CD4-positive, alpha-beta T cell treated with Interleukin-4 for 1 hour (primary cell): ENCODE measurements around the gene OSBPL3.

Experiments used
- DNase-seq, 2 donors: peaks; one replicate each; pipeline ENCODE4 v3.0.0-alpha.2; 2020 to 2022

The OSBPL3 gene

GRCh38 chr7:24784277-24784676 lies 195.7 kb downstream of the OSBPL3 start:
- DNase-seq: no peak

- no peak for DNase-seq
Measured at GRCh38 chr7:24783698-24784097, 196.3 kb downstream of the OSBPL3 start.

- DNase-seq: peak in 1 of 2 donors; percentile 43
Measured at GRCh38 chr7:24781106-24781505, 198.9 kb downstream of the OSBPL3 start.

- DNase-seq: no peak
Measured at GRCh38 chr7:24779283-24779655, 200.7 kb downstream of the OSBPL3 start.

GRCh38 chr7:24778543-24779282 lies 201.3 kb downstream of the OSBPL3 start:
- DNase-seq: peak in 1 of 2 donors; percentile 54

- no peak for DNase-seq
Measured at GRCh38 chr7:24777806-24778205, 202.2 kb downstream of the OSBPL3 start.

GRCh38 chr7:24773646-24774045 lies 206.3 kb downstream of the OSBPL3 start:
- DNase-seq: no peak

- no peak for DNase-seq
Measured at GRCh38 chr7:24769851-24770250, 210.1 kb downstream of the OSBPL3 start.

GRCh38 chr7:24769014-24769830 lies 210.8 kb downstream of the OSBPL3 start:
- DNase-seq: no peak

GRCh38 chr7:24767878-24768569 lies 212.0 kb downstream of the OSBPL3 start:
- no peak for DNase-seq

- no peak for DNase-seq
Measured at GRCh38 chr7:24764972-24765744, 214.8 kb downstream of the OSBPL3 start.

GRCh38 chr7:24764011-24764410 lies 216.0 kb downstream of the OSBPL3 start:
- no peak for DNase-seq

- DNase-seq: no peak
Measured at GRCh38 chr7:24763303-24763901, 216.6 kb downstream of the OSBPL3 start.

- no peak for DNase-seq
Measured at GRCh38 chr7:24762771-24763170, 217.2 kb downstream of the OSBPL3 start.

GRCh38 chr7:24760968-24761367 lies 219.0 kb downstream of the OSBPL3 start:
- DNase-seq: no peak

GRCh38 chr7:24757353-24758275 lies 222.4 kb downstream of the OSBPL3 start, which contains the start of gene GSDME:
TSS of gene GSDME (minus strand) at chr7:24757464. CDS start at chr7:24749774, 7,690 bp downstream.
- DNase-seq: peak in 1 of 2 donors; percentile 7

- DNase-seq: peak in 1 of 2 donors; percentile 2
Measured at GRCh38 chr7:24756545-24757352, 223.2 kb downstream of the OSBPL3 start.

GRCh38 chr7:24755541-24756407 lies 224.2 kb downstream of the OSBPL3 start:
- peak; percentile 5 to 24 for DNase-seq

GRCh38 chr7:24754906-24755506 lies 225.0 kb downstream of the OSBPL3 start:
- DNase-seq: no peak
